GM23338 (cell line): ENCODE data around the gene SIRT7. TPM values are rescaled to one million over a fixed set of nuclear protein-coding genes. Genes with fewer than 3 reads are reported as not detected.

Experiments
- ATAC-seq: fragments of 200-7000 bp; cut with Tn5 transposase; 3 replicates; pipeline ENCODE4 v1.9.1; 2020
- DNase-seq: peaks from one replicate; pipeline ENCODE4 v3.0.0-alpha.2; 2015; ENCODE audit warnings: low spot score
- H2AFZ ChIP-seq: fragments of 200-600 bp; sonication (generic); 2 replicates; pipeline ENCODE4 v1.8.0; 2016; ENCODE audit warnings: antibody characterized with exemption, mild to moderate bottlenecking, moderate library complexity
- H3F3A ChIP-seq: fragments of 200-600 bp; sonication (generic); replicated peaks from 2 replicates; pipeline ENCODE4 v1.8.0; 2017; ENCODE audit warnings: antibody characterized with exemption, mixed run types, low read depth
- H3K27ac ChIP-seq: fragments of 200-600 bp; sonication (generic); 2 replicates; pipeline ENCODE4 v1.6.1; 2016; ENCODE audit warnings: low read depth
- H3K27me3 ChIP-seq: fragments of 200-600 bp; sonication (generic); 2 replicates; pipeline ENCODE4 v1.8.0; 2016; ENCODE audit warnings: mild to moderate bottlenecking, mixed run types, moderate library complexity; ENCODE audit not compliant: insufficient read depth
- H3K36me3 ChIP-seq: fragments of 200-600 bp; sonication (generic); 2 replicates; pipeline ENCODE4 v1.8.0; 2016; ENCODE audit warnings: mild to moderate bottlenecking; ENCODE audit not compliant: insufficient read depth
- H3K4me1 ChIP-seq: fragments of 200-600 bp; sonication (generic); 2 replicates; pipeline ENCODE4 v1.8.0; 2016; ENCODE audit warnings: mild to moderate bottlenecking, moderate library complexity; ENCODE audit not compliant: insufficient read depth
- H3K4me2 ChIP-seq: fragments of 200-600 bp; sonication (generic); 2 replicates; pipeline ENCODE4 v1.7.1; 2017; ENCODE audit warnings: mixed run types
- H3K4me3 ChIP-seq: fragments of 200-600 bp; sonication (generic); 2 replicates; pipeline ENCODE4 v1.6.1; 2016; ENCODE audit warnings: mixed run types
- H3K79me2 ChIP-seq: fragments of 200-600 bp; sonication (generic); replicated peaks from 2 replicates; pipeline ENCODE4 v1.8.0; 2017; ENCODE audit warnings: mild to moderate bottlenecking; ENCODE audit not compliant: insufficient read depth
- H3K9me2 ChIP-seq: fragments of 200-600 bp; sonication (generic); 2 replicates; pipeline ENCODE4 v1.8.0; 2017; ENCODE audit not compliant: insufficient read depth
- H4K20me1 ChIP-seq: fragments of 200-600 bp; sonication (generic); replicated peaks from 2 replicates; pipeline ENCODE4 v1.8.0; 2017; ENCODE audit warnings: mild to moderate bottlenecking; ENCODE audit not compliant: insufficient read depth
- H3K27ac Mint-ChIP-seq: 2 replicates; pipeline ENCODE4 v1.8.0; 2020; ENCODE audit warnings: inconsistent platforms, mild to moderate bottlenecking, moderate library complexity, mixed read lengths
- H3K27me3 Mint-ChIP-seq: 3 replicates; pipeline ENCODE4 v1.8.0; 2022; ENCODE audit warnings: low read depth, mild to moderate bottlenecking, moderate library complexity, mixed read lengths, inconsistent platforms; ENCODE audit not compliant: insufficient read depth, poor library complexity
- H3K36me3 Mint-ChIP-seq: 3 replicates; pipeline ENCODE4 v1.8.0; 2021; ENCODE audit warnings: low read depth, mild to moderate bottlenecking, inconsistent platforms, moderate library complexity, mixed read lengths
- H3K4me1 Mint-ChIP-seq: 3 replicates; pipeline ENCODE4 v1.8.0; 2020; ENCODE audit warnings: mild to moderate bottlenecking, inconsistent platforms, mixed read lengths
- H3K4me3 Mint-ChIP-seq: 3 replicates; pipeline ENCODE4 v1.8.0; 2021; ENCODE audit warnings: moderate library complexity, mild to moderate bottlenecking, inconsistent platforms, mixed read lengths
- H3K9me3 Mint-ChIP-seq: 3 replicates; pipeline ENCODE4 v1.8.0; 2020; ENCODE audit warnings: moderate library complexity, mild to moderate bottlenecking, inconsistent platforms, mixed read lengths
- CREB1 ChIP-seq: fragments of 250-450 bp; sonication (Bioruptor Pico); IDR thresholded peaks from 2 replicates; pipeline ENCODE4 v1.5.0; 2020; ENCODE audit warnings: low read depth, mild to moderate bottlenecking, moderate library complexity
- CTCF ChIP-seq, 2 experiments: fragments of 200-600 bp in 1 of 2; sonication (generic) in 1 of 2; conservative IDR thresholded peaks; 2 replicates each; pipeline versions ENCODE4 v1.5.1 to v1.6.1; 2016 to 2017; ENCODE audit warnings: antibody characterized with exemption in 2 of 2, low read depth in 2 of 2, mild to moderate bottlenecking in 2 of 2, moderate library complexity in 1 of 2
- ETS1 ChIP-seq: IDR thresholded peaks from 2 replicates; pipeline ENCODE4 v1.6.1; 2016; ENCODE audit warnings: antibody characterized with exemption
- EZH2 ChIP-seq: fragments of 200-600 bp; sonication (generic); IDR thresholded peaks from one replicate; pipeline ENCODE4 v1.8.0; 2017; ENCODE audit warnings: antibody characterized with exemption, mild to moderate bottlenecking, low read depth; ENCODE audit not compliant: unreplicated experiment
- EZH2phosphoT487 ChIP-seq: fragments of 200-600 bp; sonication (generic); IDR thresholded peaks from one replicate; pipeline ENCODE4 v1.8.1; 2018; ENCODE audit warnings: antibody characterized with exemption; ENCODE audit not compliant: unreplicated experiment
- JUNB ChIP-seq: IDR thresholded peaks from one replicate; pipeline ENCODE4 v1.6.1; 2016; ENCODE audit warnings: antibody characterized with exemption; ENCODE audit not compliant: unreplicated experiment
- NANOG ChIP-seq: IDR thresholded peaks from 2 replicates; pipeline ENCODE4 v1.6.1; 2016; ENCODE audit warnings: antibody characterized with exemption, borderline replicate concordance
- POLR2AphosphoS5 ChIP-seq: IDR thresholded peaks from 2 replicates; pipeline ENCODE4 v1.6.1; 2016; ENCODE audit warnings: antibody characterized with exemption, low read depth
- REST ChIP-seq: IDR thresholded peaks from one replicate; pipeline ENCODE4 v1.6.1; 2018; ENCODE audit warnings: antibody characterized with exemption; ENCODE audit not compliant: unreplicated experiment
- ZNF114 ChIP-seq: fragments of 250-450 bp; sonication (Bioruptor Pico); IDR thresholded peaks from 2 replicates; pipeline ENCODE4 v1.5.0; 2020; ENCODE audit warnings: mild to moderate bottlenecking, moderate library complexity
- ZNF331 ChIP-seq: fragments of 250-450 bp; sonication (Bioruptor Pico); IDR thresholded peaks from 2 replicates; pipeline ENCODE4 v1.5.0; 2020; ENCODE audit warnings: low read depth, mild to moderate bottlenecking, moderate library complexity
- ZNF462 ChIP-seq: fragments of 250-450 bp; sonication (Bioruptor Pico); IDR thresholded peaks from 2 replicates; pipeline ENCODE4 v1.5.0; 2020; ENCODE audit warnings: mild to moderate bottlenecking, moderate library complexity
- polyA plus RNA-seq: library from polyadenylated mRNA; unstranded; fragments of >200 nt; fragmentation: Nextera tagmentation; extraction: Ambion mirVana; gene quantifications from 2 replicates; pipeline ENCODE4 v1.2.1, GENCODE V29; 2016
- total RNA-seq: library from RNA; depleted of rRNA; stranded (reverse); fragments of >200 nt; shearing (Covaris generic); gene quantifications from 2 replicates; pipeline ENCODE4 v1.2.3, GENCODE V29; 2014

SIRT7 gene
- total and polyA plus RNA-seq, 2 experiments from 2014 or later: 16.3 to 20.8 TPM

GRCh38 chr17:81866440-81867169 is 51.4 kb downstream of the SIRT7 start:
- no peak for DNase-seq
- Histone ChIP-seq H3K27ac (peak overlapping the region; percentile 91; the same call in 1 of the 2 replicates), H3K9me2 (no peaks in the 10 kb centered on the region), H2AFZ (no peak overlapping the region), H4K20me1 (peaks cover 28% of the 10 kb centered on the region), H3K79me2 (peaks cover 35% of the 10 kb centered on the region), H3K4me2 (no peak overlapping the region), H3K4me3 (no peak overlapping the region), H3K27me3 (no peaks in the 10 kb centered on the region), H3K4me1 (peaks cover 15% of the 10 kb centered on the region), H3K36me3 (0 out of 2 replicates have a peak, but pooled peaks cover 6% of the 10 kb centered on the region), H3F3A (peaks cover 65% of the 10 kb centered on the region)
- H3K9me3 Mint-ChIP-seq: no peaks in the 10 kb centered on the region; the same call in 2 of the 3 replicates
- TF ChIP-seq ZNF462 (CRISPR knock-in tag) (no peak), ZNF331 (CRISPR knock-in tag) (no peak), EZH2phosphoT487 (no peak), CTCF (conservative IDR thresholded peaks at IDR 0.05; ENCODE audit: low read depth in 2 of 2) (no peak), POLR2AphosphoS5 (no peak), EZH2 (no peak), REST (no peak), CREB1 (CRISPR knock-in tag) (no peak), JUNB (no peak), ZNF114 (no peak), NANOG (no peak), ETS1 (no peak)
- no peak overlapping the region for H3K4me3 Mint-ChIP-seq
- H3K36me3 Mint-ChIP-seq: peaks cover 31% of the 10 kb centered on the region
- H3K27ac Mint-ChIP-seq: no peak overlapping the region
- peaks cover 41% of the 10 kb centered on the region for H3K27me3 Mint-ChIP-seq
- ATAC-seq: no peak
- H3K4me1 Mint-ChIP-seq: peaks cover 31% of the 10 kb centered on the region
